ENCODE results near the gene PEMT. TPM values are rescaled to one million over a fixed set of nuclear protein-coding genes. Genes with fewer than 3 reads are reported as not detected.

PEMT gene
- total RNA-seq, 2 experiments from 2014 or later, result 11.4 to 12.0 TPM

DNA sequence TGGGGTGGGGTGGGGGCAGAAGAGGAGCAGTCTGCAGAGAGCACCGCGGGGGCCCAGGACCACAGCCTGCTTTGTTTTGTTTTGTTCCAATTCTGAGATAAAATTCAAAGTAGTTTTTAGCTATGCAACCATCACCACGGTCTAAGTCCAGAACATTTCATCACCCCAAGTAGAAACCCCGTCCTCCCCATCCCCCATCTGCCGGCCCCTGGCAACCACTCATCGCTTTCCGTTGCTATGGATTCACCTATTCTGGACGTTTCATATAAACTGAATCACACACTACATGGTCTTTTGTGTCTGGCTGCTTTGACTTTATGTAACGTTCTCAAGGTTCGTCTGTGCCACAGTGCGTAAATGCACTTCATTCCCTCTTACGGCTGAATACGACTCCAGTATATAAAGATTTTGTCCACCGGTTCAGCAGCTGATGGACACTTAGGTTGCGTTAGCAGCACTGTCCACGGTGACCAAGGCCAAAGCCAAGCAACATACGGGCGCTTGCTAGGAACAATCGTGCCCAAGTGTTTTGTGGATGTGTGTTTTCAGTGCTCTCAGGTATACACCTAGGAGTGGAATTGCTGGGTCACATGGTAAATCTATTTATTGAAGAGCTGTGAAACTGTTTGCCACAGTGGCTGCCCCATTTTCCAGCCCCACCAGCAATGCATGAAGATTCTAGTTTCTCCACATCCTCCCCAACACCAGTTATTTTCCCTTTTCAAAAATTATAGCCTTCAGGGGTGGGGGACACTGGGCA is 67.6 kb downstream of the PEMT start:
- Histone ChIP-seq H3K4me1 (ENCODE audit: insufficient read depth, low read length) (no peaks in the 10 kb centered on the region), H3K9me3 (ENCODE audit: control insufficient read depth in 1 of 2, insufficient read depth in 1 of 2, low read length in 2 of 2) (no peaks in the 10 kb centered on the region), H3K36me3 (ENCODE audit: insufficient read depth, low read length) (peaks cover 4% of the 10 kb centered on the region), H3K27ac (ENCODE audit: low read depth in 1 of 2, low read length in 2 of 2) (no peak overlapping the region), H3K27me3 (ENCODE audit: control insufficient read depth in 1 of 2, insufficient read depth in 2 of 2, low read length in 2 of 2) (no peaks in the 10 kb centered on the region), H3K4me3 (ENCODE audit: low read length) (no peak overlapping the region)
- intact Hi-C loops (cut with DNase I, micrococcal nuclease), result no loop called here
- Mint-ChIP-seq H3K27me3 (no peaks in the 10 kb centered on the region), H3K4me1 (ENCODE audit: low read depth) (no peaks in the 10 kb centered on the region), H3K4me3 (no peak overlapping the region), H3K27ac (no peak overlapping the region), H3K36me3 (ENCODE audit: low read depth) (no peaks in the 10 kb centered on the region), H3K9me3 (no peaks in the 10 kb centered on the region)
- no peak for DNase-seq
- ATAC-seq (ENCODE audit: poor library complexity), result no peak
- TF ChIP-seq CTCF (IDR thresholded peaks at IDR 0.05), result no peak
- ChIA-PET CTCF (interaction anchor here (1.2 kb wide), 1 partner anchor 27 kb away, joined by 4 read pairs; no protein-coding TSS in a partner anchor), POLR2A (no interaction called here)

DNA sequence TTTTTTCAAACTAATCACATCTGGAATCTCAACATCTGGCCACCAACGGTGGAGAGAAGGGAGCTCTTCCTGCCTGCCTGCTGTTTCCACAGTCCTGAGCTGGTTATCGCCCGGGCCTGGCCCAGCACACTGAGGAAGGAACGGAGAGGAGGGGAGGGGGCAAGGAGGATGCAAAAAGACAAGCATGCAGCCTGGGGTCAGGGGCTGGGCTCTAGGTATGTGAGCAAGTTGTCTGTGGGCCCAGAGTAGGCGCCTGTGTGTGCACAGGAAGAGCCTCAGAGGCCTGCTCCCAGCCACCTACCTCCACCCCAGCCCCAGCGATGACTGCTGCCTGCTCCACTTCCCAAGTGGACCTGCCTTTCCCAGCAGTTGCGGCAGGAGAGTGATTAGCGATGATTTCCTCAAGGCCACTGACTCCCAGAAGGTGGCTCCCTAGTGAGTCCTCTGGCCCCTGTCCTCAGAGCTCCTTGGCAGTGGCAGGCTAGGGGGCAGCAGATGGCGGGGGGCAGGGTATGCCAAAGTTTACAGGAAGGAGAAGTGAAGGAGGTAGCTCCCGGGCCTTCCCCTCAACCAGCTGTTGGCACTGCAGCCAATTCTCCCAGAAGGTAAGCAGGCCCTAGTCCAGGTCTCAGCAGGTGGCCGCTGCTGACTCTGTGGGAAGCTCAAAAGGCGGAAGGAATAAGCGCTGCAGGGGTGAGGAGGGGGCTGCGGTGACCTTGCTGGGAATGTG is 68.3 kb downstream of the PEMT start:
- Mint-ChIP-seq H3K9me3 (no peaks in the 10 kb centered on the region), H3K36me3 (ENCODE audit: low read depth) (no peaks in the 10 kb centered on the region), H3K4me1 (ENCODE audit: low read depth) (no peaks in the 10 kb centered on the region), H3K27me3 (no peaks in the 10 kb centered on the region), H3K4me3 (no peak overlapping the region), H3K27ac (no peak overlapping the region)
- DNase-seq (no peak), ATAC-seq (ENCODE audit: poor library complexity) (no peak)
- Histone ChIP-seq H3K27me3 (ENCODE audit: control insufficient read depth in 1 of 2, insufficient read depth in 2 of 2, low read length in 2 of 2) (no peaks in the 10 kb centered on the region), H3K36me3 (ENCODE audit: insufficient read depth, low read length) (peaks cover 4% of the 10 kb centered on the region), H3K4me3 (ENCODE audit: low read length) (no peak overlapping the region), H3K9me3 (ENCODE audit: control insufficient read depth in 1 of 2, insufficient read depth in 1 of 2, low read length in 2 of 2) (no peaks in the 10 kb centered on the region), H3K4me1 (ENCODE audit: insufficient read depth, low read length) (no peaks in the 10 kb centered on the region), H3K27ac (ENCODE audit: low read depth in 1 of 2, low read length in 2 of 2) (no peak overlapping the region)
- POLR2A ChIA-PET, result no interaction called here
- intact Hi-C loops (cut with DNase I, micrococcal nuclease), result no loop called here
- TF ChIP-seq CTCF (IDR thresholded peaks at IDR 0.05), result no peak
- CTCF ChIA-PET, result no interaction called here

DNA sequence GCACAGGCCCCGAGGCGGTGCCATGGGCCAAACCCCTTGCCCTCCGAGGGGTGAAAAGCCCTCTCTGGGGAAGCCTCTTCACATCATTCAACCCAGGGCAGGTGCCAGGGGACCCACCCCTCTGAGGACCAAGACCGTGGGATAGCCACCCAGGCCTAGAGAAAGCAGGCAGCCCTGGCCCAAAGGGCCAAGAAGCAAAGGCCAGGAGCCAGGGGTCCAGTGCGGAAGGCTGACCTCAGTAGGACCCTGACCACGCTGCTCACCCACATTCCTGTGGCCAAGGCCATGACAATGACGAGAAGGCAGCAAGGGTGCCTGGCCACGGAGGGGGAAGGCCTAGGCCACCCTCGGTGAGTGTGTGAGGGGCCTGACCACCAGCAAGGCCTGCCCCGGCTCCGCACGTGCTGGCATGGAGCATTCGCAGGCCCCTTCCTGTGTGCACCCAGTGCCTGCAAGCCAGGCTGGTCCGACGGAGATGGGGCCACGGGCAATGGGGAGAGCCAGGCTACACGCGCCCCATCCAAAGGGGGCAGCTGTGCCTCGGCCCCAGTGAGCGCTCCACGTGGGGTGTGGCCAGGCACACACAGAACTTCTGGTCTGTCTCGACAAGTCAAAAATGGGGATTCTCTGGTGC is 70.8 kb downstream of the PEMT start:
- DNase-seq, result no peak
- Mint-ChIP-seq H3K27ac (no peak overlapping the region), H3K9me3 (no peaks in the 10 kb centered on the region), H3K27me3 (no peaks in the 10 kb centered on the region), H3K4me3 (no peak overlapping the region), H3K4me1 (ENCODE audit: low read depth) (no peaks in the 10 kb centered on the region), H3K36me3 (ENCODE audit: low read depth) (no peaks in the 10 kb centered on the region)
- CTCF ChIA-PET, result no interaction called here
- Histone ChIP-seq H3K4me1 (ENCODE audit: insufficient read depth, low read length) (no peaks in the 10 kb centered on the region), H3K9me3 (ENCODE audit: control insufficient read depth in 1 of 2, insufficient read depth in 1 of 2, low read length in 2 of 2) (no peaks in the 10 kb centered on the region), H3K4me3 (ENCODE audit: low read length) (no peak overlapping the region), H3K27ac (ENCODE audit: low read depth in 1 of 2, low read length in 2 of 2) (no peak overlapping the region), H3K27me3 (ENCODE audit: control insufficient read depth in 1 of 2, insufficient read depth in 2 of 2, low read length in 2 of 2) (no peaks in the 10 kb centered on the region), H3K36me3 (ENCODE audit: insufficient read depth, low read length) (peaks cover 4% of the 10 kb centered on the region)
- ATAC-seq (ENCODE audit: poor library complexity), result no peak
- intact Hi-C loops (cut with DNase I, micrococcal nuclease), result no loop called here
- POLR2A ChIA-PET, result no interaction called here
- no peak for TF ChIP-seq CTCF (IDR thresholded peaks at IDR 0.05)

Data from CD4-positive, alpha-beta T cell (primary cell).